ENCODE measurements around the gene GBX2.

DNA sequence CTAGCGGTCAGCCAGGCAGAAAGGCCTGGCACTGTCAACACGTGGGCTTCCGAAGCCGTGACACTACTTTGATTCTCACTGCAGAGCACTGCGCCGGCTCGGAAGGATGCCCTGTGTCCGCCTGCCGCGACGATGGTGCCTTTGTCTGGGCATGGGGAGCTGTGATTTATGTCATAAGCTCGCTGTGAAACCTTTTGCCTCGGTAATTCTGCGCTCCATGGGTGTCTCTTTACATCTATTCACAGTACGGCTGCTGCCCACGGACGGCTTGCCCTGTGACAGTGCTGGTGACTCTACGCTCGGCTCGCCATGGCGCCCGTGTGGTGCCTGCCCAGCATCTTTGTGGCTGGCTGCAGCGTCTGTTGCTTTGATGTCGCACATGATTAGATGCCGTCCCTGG lies 43.1 kb upstream of the GBX2 start:
- TF ChIP-seq TAF1 (IDR thresholded peaks at IDR 0.05; ENCODE audit: borderline replicate concordance, low read depth, low read length) = no peak
- TF ChIP-seq POLR2A (IDR thresholded peaks at IDR 0.05; ENCODE audit: low read depth, low read length) = no peak
- no peak for TF ChIP-seq POLR2AphosphoS5 (IDR thresholded peaks at IDR 0.05; ENCODE audit: low read depth, low read length)

All from GM12892 (cell line).